Loucy (cell line): ENCODE results near the gene CD6.

Experiments
- H2AFZ ChIP-seq: fragments of 200-600 bp; sonication (generic); 2 replicates; pipeline ENCODE4 v1.6.0; 2016; ENCODE audit warnings: antibody characterized with exemption, mild to moderate bottlenecking, low read length, moderate library complexity
- H3F3A ChIP-seq: fragments of 200-600 bp; 2 replicates; pipeline ENCODE4 v1.6.0; 2016; ENCODE audit warnings: antibody characterized with exemption, low read depth, mild to moderate bottlenecking
- H3K27me3 ChIP-seq: fragments of 200-600 bp; sonication (generic); 2 replicates; pipeline ENCODE4 v1.6.1; 2014; ENCODE audit warnings: low read length, mild to moderate bottlenecking; ENCODE audit not compliant: insufficient read depth, poor library complexity, severe bottlenecking
- H3K36me3 ChIP-seq: fragments of 200-600 bp; sonication (generic); 2 replicates; pipeline ENCODE4 v1.6.1; 2016; ENCODE audit warnings: low read length; ENCODE audit not compliant: insufficient read depth
- H3K4me1 ChIP-seq: fragments of 200-600 bp; sonication (generic); 2 replicates; pipeline ENCODE4 v1.5.1; 2014; ENCODE audit warnings: low read length, mild to moderate bottlenecking; ENCODE audit not compliant: insufficient read depth, poor library complexity, severe bottlenecking
- H3K4me2 ChIP-seq: fragments of 200-600 bp; sonication (generic); 2 replicates; pipeline ENCODE4 v1.6.0; 2014; ENCODE audit warnings: antibody characterized with exemption, low read length, low read depth, mild to moderate bottlenecking; ENCODE audit not compliant: poor library complexity, severe bottlenecking
- H3K4me3 ChIP-seq: fragments of 200-600 bp; sonication (generic); 2 replicates; pipeline ENCODE4 v1.5.1; 2014; ENCODE audit warnings: low read length, mild to moderate bottlenecking, mixed read lengths; ENCODE audit not compliant: poor library complexity, severe bottlenecking
- H3K79me2 ChIP-seq: fragments of 200-600 bp; sonication (generic); 2 replicates; pipeline ENCODE4 v1.6.1; 2014; ENCODE audit warnings: low read length; ENCODE audit not compliant: insufficient read depth
- H3K9ac ChIP-seq: fragments of 200-600 bp; sonication (generic); 2 replicates; pipeline ENCODE4 v1.6.0; 2014; ENCODE audit warnings: mild to moderate bottlenecking, low read depth, low read length, moderate library complexity; ENCODE audit not compliant: poor library complexity, severe bottlenecking
- H3K9me2 ChIP-seq: fragments of 200-600 bp; sonication (generic); replicated peaks from 2 replicates; pipeline ENCODE4 v1.6.1; 2016; ENCODE audit warnings: low read depth, low read length, mixed read lengths
- H3K9me3 ChIP-seq: fragments of 200-600 bp; sonication (generic); 2 replicates; pipeline ENCODE4 v1.6.1; 2014; ENCODE audit warnings: mild to moderate bottlenecking, antibody characterized with exemption, low read length, low read depth; ENCODE audit not compliant: insufficient read depth
- H4K20me1 ChIP-seq: fragments of 200-600 bp; sonication (generic); 2 replicates; pipeline ENCODE4 v1.6.0; 2014; ENCODE audit warnings: antibody characterized with exemption, low read length, mild to moderate bottlenecking; ENCODE audit not compliant: insufficient read depth, poor library complexity, severe bottlenecking
- CTCF ChIP-seq: fragments of 200-600 bp; sonication (generic); conservative IDR thresholded peaks from 2 replicates; pipeline ENCODE4 v1.5.1; 2014; ENCODE audit warnings: mild to moderate bottlenecking, antibody characterized with exemption, low read length
- EZH2phosphoT487 ChIP-seq: fragments of 200-600 bp; IDR thresholded peaks from 2 replicates; pipeline ENCODE4 v1.6.1; 2018; ENCODE audit warnings: antibody characterized with exemption, mild to moderate bottlenecking, moderate library complexity, borderline replicate concordance

CD6 gene

DNA sequence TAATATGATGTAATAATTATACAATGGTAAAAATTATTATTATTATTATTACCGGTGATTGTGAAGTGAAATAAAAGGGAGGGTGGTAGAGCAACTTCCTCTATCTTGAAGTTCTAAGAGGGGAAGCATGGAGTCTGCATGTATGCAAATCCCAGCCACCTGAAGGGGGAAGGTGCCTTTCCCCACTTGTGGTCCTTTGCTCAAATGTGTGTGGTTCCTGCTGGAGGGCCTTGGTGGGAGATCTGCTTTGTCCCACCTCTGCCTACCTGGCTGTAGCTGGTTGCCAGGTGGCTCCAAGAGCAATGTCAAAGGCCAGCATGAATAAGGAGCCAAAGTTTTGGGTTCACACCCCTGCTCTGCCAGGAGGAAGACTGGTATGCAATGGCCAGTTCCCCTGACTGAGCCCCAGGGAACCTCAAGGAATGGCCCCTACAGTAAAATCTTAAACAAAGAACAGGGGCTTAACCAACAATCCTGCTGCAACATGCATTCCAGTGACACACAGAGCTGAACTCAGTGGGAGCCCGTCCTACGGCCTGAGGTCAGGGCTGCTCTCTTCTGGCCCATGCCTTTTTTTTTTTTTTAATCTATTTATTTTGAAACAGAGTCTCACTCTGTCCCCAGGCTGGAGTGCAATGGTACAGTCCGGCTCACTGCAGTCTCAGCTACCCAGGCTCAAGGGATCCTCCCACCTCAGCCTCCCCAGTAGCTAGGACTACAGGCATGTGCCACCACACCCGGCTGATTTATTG is 38.7 kb upstream of the CD6 start:
- no peaks in the 10 kb centered on the region for H3K79me2 ChIP-seq
- no peaks in the 10 kb centered on the region for H3K27me3 ChIP-seq
- H3K4me1 ChIP-seq = no peaks in the 10 kb centered on the region
- no peak for TF ChIP-seq EZH2phosphoT487
- TF ChIP-seq CTCF = no peak
- no peaks in the 10 kb centered on the region for H3K36me3 ChIP-seq
- H3K4me3 ChIP-seq = no peak overlapping the region
- H2AFZ ChIP-seq = no peak overlapping the region
- no peaks in the 10 kb centered on the region for H3F3A ChIP-seq
- H3K9me2 ChIP-seq = no peaks in the 10 kb centered on the region
- H3K9ac ChIP-seq = no peak overlapping the region
- H4K20me1 ChIP-seq = no peaks in the 10 kb centered on the region
- H3K9me3 ChIP-seq = no peaks in the 10 kb centered on the region
- H3K4me2 ChIP-seq = no peak overlapping the region

- Histone ChIP-seq H2AFZ (no peak overlapping the region), H3K36me3 (no peaks in the 10 kb centered on the region), H3K9me2 (no peaks in the 10 kb centered on the region), H3F3A (no peaks in the 10 kb centered on the region), H4K20me1 (no peaks in the 10 kb centered on the region), H3K4me1 (no peaks in the 10 kb centered on the region), H3K9ac (no peak overlapping the region), H3K4me2 (no peak overlapping the region), H3K4me3 (no peak overlapping the region), H3K9me3 (no peaks in the 10 kb centered on the region), H3K27me3 (no peaks in the 10 kb centered on the region), H3K79me2 (no peaks in the 10 kb centered on the region)
- TF ChIP-seq CTCF (no peak), EZH2phosphoT487 (no peak)
Observed at GRCh38 chr11:60933416-60934123, 37.9 kb upstream of the CD6 start.

DNA sequence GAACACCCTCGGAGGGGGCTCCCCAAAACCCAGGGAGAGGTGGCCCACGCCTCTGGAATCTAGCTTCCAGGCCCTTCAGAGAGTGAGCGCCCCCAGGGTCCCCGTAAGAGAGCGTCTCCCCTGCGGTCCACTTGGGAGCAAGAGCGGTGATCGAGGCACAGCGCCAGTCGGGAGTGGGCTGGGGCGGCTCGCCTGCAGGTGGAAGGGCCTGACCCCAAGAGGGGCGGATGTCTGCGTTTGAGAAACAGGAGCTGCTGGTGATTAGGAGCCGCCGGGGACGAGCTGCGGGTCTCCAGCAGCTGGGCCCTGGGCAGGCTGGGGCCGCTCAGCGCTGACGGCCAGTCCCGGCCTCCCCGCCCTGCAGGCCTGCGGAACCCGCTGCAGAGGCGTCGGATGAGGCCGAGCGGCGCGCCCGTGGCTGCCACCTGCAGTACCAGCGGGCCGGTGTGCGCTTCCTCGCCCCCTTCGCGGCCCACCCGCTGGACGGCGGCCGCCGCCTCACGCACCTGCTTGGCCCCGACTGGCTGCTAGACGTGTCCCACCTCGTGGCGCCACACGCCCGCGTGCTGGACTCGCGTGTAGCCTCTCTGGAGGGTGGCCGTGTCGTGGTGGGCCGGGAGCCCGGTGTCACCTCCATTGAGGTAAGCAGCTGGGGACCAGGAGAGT is 37.2 kb upstream of the CD6 start:
- H3K79me2 ChIP-seq = no peaks in the 10 kb centered on the region
- H3K9ac ChIP-seq = no peak overlapping the region
- no peaks in the 10 kb centered on the region for H3K9me2 ChIP-seq
- no peak overlapping the region for H2AFZ ChIP-seq
- H3K27me3 ChIP-seq = no peaks in the 10 kb centered on the region
- no peaks in the 10 kb centered on the region for H3K4me1 ChIP-seq
- no peaks in the 10 kb centered on the region for H3F3A ChIP-seq
- no peaks in the 10 kb centered on the region for H3K36me3 ChIP-seq
- no peaks in the 10 kb centered on the region for H3K9me3 ChIP-seq
- H3K4me3 ChIP-seq = no peak overlapping the region
- no peaks in the 10 kb centered on the region for H4K20me1 ChIP-seq
- TF ChIP-seq EZH2phosphoT487 = no peak
- H3K4me2 ChIP-seq = no peak overlapping the region
